ACC112 (cell line): ENCODE data around the gene SMDT1.

Experiments
- H2AFZ ChIP-seq: fragments of 200-600 bp; sonication (generic); one replicate; pipeline ENCODE4 v1.6.0; 2017; ENCODE audit warnings: antibody characterized with exemption, low read length; ENCODE audit not compliant: unreplicated experiment
- H3K27ac ChIP-seq: fragments of 200-600 bp; sonication (generic); 2 replicates; pipeline ENCODE4 v1.5.1; 2014; ENCODE audit warnings: low read depth, mild to moderate bottlenecking, antibody characterized with exemption, low read length, moderate library complexity
- H3K27me3 ChIP-seq: fragments of 200-600 bp; sonication (generic); 2 replicates; pipeline ENCODE4 v1.6.1; 2014; ENCODE audit warnings: mild to moderate bottlenecking, antibody characterized with exemption, low read length, moderate library complexity, mixed read lengths; ENCODE audit not compliant: insufficient read depth
- H3K36me3 ChIP-seq: fragments of 200-600 bp; sonication (generic); 2 replicates; pipeline ENCODE4 v1.6.1; 2016; ENCODE audit warnings: mild to moderate bottlenecking, antibody characterized with exemption, low read length, moderate library complexity, mixed read lengths; ENCODE audit not compliant: insufficient read depth
- H3K4me1 ChIP-seq: fragments of 200-600 bp; sonication (generic); one replicate; pipeline ENCODE4 v1.6.1; 2016; ENCODE audit warnings: low read length, mixed read lengths; ENCODE audit not compliant: insufficient read depth, unreplicated experiment, control insufficient read depth
- H3K4me3 ChIP-seq: fragments of 200-600 bp; sonication (generic); 2 replicates; pipeline ENCODE4 v1.5.1; 2014; ENCODE audit warnings: mild to moderate bottlenecking, low read depth, low read length
- H3K79me2 ChIP-seq: fragments of 200-600 bp; sonication (generic); one replicate; pipeline ENCODE4 v1.6.0; 2016; ENCODE audit warnings: low read length; ENCODE audit not compliant: control insufficient read depth, unreplicated experiment, insufficient read depth

SMDT1 gene, protein sequence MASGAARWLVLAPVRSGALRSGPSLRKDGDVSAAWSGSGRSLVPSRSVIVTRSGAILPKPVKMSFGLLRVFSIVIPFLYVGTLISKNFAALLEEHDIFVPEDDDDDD

DNA sequence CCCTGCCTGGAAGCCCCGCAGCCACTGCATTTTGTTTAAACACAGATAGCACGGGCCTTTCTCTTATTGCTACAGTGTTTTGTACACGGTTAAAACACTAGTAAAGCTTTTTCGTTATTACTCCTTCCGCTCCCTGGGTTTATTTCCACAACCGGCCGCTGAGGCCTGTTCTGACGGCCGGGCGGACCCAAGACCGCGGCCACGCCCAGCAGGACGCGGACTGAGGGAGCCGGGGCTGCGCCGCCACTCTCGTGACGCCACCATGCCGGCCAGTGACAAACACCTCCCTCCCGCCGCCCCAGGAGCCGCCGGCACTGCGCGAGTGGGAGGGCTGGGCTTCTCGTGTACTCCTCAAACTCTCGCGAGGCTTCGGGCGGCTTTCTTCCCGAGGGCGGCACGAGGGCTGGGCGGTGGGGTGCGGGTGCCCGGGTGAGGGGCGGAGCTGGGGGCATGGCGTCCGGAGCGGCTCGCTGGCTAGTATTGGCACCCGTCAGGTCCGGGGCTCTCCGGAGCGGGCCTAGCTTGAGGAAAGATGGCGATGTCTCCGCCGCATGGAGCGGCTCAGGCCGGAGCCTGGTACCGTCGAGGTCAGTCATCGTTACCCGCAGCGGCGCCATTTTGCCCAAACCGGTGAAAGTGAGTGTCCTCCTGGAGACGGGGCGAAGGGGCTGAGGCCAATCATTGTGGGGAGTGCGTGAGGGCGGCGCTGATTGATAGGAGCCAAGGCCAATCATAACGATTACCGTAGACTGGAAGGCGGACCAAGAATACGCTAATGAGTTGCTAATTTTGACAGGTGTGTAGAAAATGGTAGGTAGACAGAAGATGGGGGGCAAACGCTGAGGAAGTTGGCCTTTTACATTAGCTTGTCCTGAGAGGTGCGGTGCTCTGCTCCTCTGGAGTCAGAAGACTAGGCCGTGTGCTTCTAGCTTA lies at the start of gene SMDT1:
SMDT1 (plus strand) TSS at position 382 of the 933 bp plus-strand sequence; CDS start at position 451, 69 bp downstream.
- Histone ChIP-seq H2AFZ (peak within 1 kb of the TSS; percentile 59), H3K4me1 (peaks cover 22% of the 10 kb centered on the region), H3K27ac (peak within 1 kb of the TSS; percentile 84)

DNA sequence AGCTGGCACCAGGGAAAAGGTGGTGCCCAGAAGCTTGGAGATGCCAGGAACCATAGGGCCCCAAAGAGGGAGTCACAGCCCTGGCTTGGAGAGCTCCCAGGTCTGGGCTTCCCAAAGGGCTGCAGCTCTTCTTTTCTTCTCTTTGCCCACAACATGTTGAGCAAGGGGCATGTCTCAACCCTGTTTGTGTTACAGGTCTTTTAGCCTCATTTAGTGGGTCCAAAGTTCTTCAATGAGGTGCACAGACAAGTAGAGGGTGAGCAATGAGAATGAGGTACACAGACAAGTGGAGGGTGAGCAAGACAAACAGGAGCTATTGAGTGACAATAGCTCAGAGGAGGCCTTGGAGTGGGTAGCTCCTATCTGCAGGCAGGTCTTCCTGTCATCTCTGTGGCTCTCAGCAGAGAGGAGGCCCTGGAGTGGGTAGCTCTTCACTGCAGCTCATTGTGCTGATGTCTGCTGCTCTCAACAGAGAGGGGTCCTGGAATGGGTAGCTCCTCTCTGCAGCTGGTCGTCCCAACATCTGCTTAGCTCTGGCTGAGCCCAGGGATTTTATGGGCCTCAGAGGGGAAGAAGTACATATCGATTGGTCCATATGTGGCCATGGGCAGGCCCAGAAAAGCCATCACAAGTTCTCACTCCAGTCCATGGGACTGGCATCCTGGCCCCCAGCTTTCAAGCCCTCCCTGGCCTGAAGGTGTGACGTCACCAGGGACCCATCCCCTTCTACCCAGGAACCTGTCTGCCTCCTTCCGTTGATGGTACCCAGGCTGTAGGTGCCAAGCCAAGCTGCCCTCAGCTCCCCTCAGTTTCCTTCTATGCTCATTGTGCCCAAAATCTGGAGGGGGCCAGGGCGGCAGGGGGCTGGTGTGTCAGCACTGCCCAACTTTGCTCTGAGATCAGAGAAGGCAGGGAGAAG lies 46.0 kb upstream of the SMDT1 start:
- no peaks in the 10 kb centered on the region for H3K79me2 ChIP-seq
- no peak overlapping the region for H2AFZ ChIP-seq
- H3K4me1 ChIP-seq, result no peaks in the 10 kb centered on the region
- H3K27ac ChIP-seq, result no peak overlapping the region
- no peaks in the 10 kb centered on the region for H3K27me3 ChIP-seq
- no peaks in the 10 kb centered on the region for H3K36me3 ChIP-seq
- no peak overlapping the region for H3K4me3 ChIP-seq

More for the DNA sequence above, at the start of gene SMDT1:
- Histone ChIP-seq H3K27me3 (no peaks in the 10 kb centered on the region), H3K36me3 (peaks cover 4% of the 10 kb centered on the region; the same call in 1 of the 2 replicates), H3K79me2 (peaks cover 9% of the 10 kb centered on the region), H3K4me3 (peak within 1 kb of the TSS; percentile 81)

DNA sequence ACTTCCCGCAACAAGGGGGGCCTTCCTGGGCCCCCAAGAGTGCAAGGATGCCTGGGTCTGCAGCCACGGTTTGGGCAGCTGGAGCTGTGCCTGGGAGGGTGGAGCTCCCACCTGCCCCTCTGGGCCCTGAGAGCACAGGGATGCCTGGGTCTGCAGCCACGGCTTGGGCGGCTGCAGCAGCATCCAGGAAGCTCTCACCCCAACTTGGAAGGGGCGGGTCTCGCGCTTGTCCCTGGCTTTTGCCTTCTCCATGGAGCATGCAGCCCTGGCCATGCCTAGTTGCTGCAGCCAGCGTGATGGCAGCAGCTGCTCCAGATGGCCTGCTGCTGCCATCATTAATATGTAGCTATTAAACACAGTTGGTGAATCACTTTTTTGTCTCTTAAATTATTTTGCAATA lies 44.2 kb upstream of the SMDT1 start:
- H3K4me1 ChIP-seq, result no peaks in the 10 kb centered on the region
- no peaks in the 10 kb centered on the region for H3K36me3 ChIP-seq
- no peaks in the 10 kb centered on the region for H3K27me3 ChIP-seq
- H3K4me3 ChIP-seq, result no peak overlapping the region
- no peak overlapping the region for H3K27ac ChIP-seq
- no peaks in the 10 kb centered on the region for H3K79me2 ChIP-seq
- H2AFZ ChIP-seq, result no peak overlapping the region

GRCh38 chr22:42039271-42039670 lies 40.2 kb upstream of the SMDT1 start:
- no peak overlapping the region for H3K4me3 ChIP-seq
- H2AFZ ChIP-seq, result no peak overlapping the region
- no peaks in the 10 kb centered on the region for H3K79me2 ChIP-seq
- H3K4me1 ChIP-seq, result no peaks in the 10 kb centered on the region
- no peaks in the 10 kb centered on the region for H3K27me3 ChIP-seq
- H3K27ac ChIP-seq, result no peak overlapping the region
- no peaks in the 10 kb centered on the region for H3K36me3 ChIP-seq

DNA sequence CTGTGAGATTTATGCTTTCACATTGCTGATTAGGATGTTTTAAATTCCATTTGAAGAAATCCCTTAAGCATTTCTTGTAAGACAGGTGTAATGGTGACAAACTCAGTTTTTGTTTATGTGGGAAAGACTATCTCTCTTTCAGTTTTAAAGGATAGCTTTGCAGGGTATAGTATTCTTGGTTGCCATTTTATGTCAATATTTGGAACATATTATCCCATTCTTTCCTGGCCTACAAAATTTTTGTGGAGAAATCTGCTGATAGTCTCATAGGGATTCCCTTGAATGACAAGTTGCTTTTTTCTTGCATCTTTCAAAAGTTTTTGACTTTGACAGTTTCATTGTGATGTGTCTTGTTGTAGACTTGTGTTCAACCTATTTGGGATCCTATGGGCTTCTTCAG lies 37.7 kb upstream of the SMDT1 start:
- Histone ChIP-seq H3K36me3 (no peaks in the 10 kb centered on the region), H3K4me1 (no peaks in the 10 kb centered on the region), H3K79me2 (no peaks in the 10 kb centered on the region), H3K4me3 (no peak overlapping the region), H3K27me3 (no peaks in the 10 kb centered on the region), H2AFZ (no peak overlapping the region), H3K27ac (no peak overlapping the region)

GRCh38 chr22:42050641-42051180 lies 28.8 kb upstream of the SMDT1 start:
- H2AFZ ChIP-seq, result no peak overlapping the region
- no peak overlapping the region for H3K4me3 ChIP-seq
- no peaks in the 10 kb centered on the region for H3K4me1 ChIP-seq
- H3K36me3 ChIP-seq, result no peaks in the 10 kb centered on the region
- H3K27ac ChIP-seq, result no peak overlapping the region
- no peaks in the 10 kb centered on the region for H3K27me3 ChIP-seq
- H3K79me2 ChIP-seq, result no peaks in the 10 kb centered on the region

DNA sequence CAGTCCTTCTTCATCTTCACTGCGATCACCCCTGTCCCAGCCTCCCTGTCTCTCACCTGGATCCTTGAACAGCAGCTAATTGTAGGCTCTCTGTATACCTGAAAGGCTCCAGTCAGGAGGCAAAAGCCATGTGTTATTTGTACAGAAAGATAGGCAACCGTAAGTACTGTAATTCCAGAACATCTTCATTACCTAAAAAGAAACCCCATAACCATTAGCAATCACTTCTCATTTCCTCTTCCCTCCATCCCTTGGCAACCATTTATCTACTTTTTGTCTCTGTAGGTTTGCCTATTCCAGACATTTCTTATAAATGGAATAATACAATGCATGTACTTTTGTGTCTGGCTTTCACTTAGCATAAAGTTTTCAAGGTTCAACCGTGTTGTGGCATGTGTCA lies 26.7 kb upstream of the SMDT1 start:
- Histone ChIP-seq H3K79me2 (no peaks in the 10 kb centered on the region), H2AFZ (no peak overlapping the region), H3K4me3 (no peak overlapping the region), H3K27ac (no peak overlapping the region), H3K4me1 (no peaks in the 10 kb centered on the region), H3K36me3 (no peaks in the 10 kb centered on the region), H3K27me3 (no peaks in the 10 kb centered on the region)

- no peak overlapping the region for H2AFZ ChIP-seq
- H3K36me3 ChIP-seq, result peaks cover 6% of the 10 kb centered on the region; the same call in 1 of the 2 replicates
- no peak overlapping the region for H3K27ac ChIP-seq
- H3K27me3 ChIP-seq, result no peaks in the 10 kb centered on the region
- H3K79me2 ChIP-seq, result no peaks in the 10 kb centered on the region
- no peak overlapping the region for H3K4me3 ChIP-seq
- H3K4me1 ChIP-seq, result no peaks in the 10 kb centered on the region
These were observed 22.6 kb upstream of the SMDT1 start for GRCh38 chr22:42056757-42057511.

DNA sequence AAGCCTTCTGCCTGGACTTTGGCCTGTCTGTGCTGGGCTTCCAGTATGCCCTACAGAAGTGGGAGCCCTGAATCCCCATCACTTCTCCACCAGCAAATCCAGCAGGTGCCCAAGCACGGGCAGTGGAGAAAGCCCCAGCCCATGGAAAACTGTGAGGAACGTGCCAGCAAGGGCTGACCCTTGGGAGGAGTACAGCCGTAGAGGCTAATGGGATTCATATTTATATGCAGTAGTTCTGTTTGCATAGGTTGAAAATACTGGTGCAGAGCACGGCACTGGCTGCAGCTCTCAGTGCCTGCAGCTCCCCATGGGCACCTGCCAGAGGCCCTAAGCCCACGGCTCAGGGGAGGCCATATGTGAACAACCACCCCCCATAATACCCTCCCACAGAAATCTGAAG lies 19.0 kb upstream of the SMDT1 start:
- Histone ChIP-seq H3K4me1 (no peaks in the 10 kb centered on the region), H3K79me2 (no peaks in the 10 kb centered on the region), H3K4me3 (no peak overlapping the region), H2AFZ (no peak overlapping the region), H3K27me3 (no peaks in the 10 kb centered on the region), H3K36me3 (peaks cover 6% of the 10 kb centered on the region; the same call in 1 of the 2 replicates), H3K27ac (no peak overlapping the region)

DNA sequence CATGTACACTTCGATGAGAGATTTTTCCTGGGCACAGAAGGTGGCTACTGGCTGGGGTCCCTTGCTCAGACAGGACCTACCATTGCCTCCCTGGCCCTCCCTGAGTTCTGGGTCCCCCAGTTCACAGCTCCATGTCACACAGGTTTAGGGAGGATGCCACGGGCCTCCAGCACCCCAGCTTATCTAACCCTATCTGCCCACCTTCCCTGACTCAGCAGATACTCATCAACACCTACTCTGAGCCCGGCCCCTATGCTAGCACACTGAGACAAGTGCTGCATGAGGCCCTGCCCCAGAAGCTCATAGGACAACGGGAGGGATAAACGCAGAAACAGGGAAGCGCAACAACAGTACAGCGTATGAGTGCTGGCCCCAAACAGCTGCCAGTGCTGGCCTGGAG lies 18.5 kb upstream of the SMDT1 start:
- Histone ChIP-seq H3K79me2 (no peaks in the 10 kb centered on the region), H2AFZ (no peak overlapping the region), H3K27ac (no peak overlapping the region), H3K27me3 (no peaks in the 10 kb centered on the region), H3K4me1 (no peaks in the 10 kb centered on the region), H3K36me3 (peaks cover 6% of the 10 kb centered on the region; the same call in 1 of the 2 replicates), H3K4me3 (no peak overlapping the region)
